Neural cell (in vitro differentiated cells): ENCODE results near the gene GNAS-AS1.

Source experiments
- EP300 ChIP-seq: fragments of 450-650 bp; conservative IDR thresholded peaks from 2 replicates; pipeline ENCODE4 v1.6.1; 2014; ENCODE audit warnings: antibody characterized with exemption, mild to moderate bottlenecking, moderate library complexity; ENCODE audit not compliant: poor library complexity, severe bottlenecking
- EZH2 ChIP-seq: fragments of 200-600, 300-800 bp; shearing (Covaris generic), sonication (generic); IDR thresholded peaks from 2 replicates; pipeline ENCODE4 v1.6.1; 2014; ENCODE audit warnings: antibody characterized with exemption, low read length, borderline replicate concordance, mild to moderate bottlenecking; ENCODE audit not compliant: insufficient read depth, poor library complexity, severe bottlenecking
- MXI1 ChIP-seq: fragments of 450-650 bp; conservative IDR thresholded peaks from 2 replicates; pipeline ENCODE4 v1.6.1; 2014; ENCODE audit warnings: antibody characterized with exemption, mild to moderate bottlenecking; ENCODE audit not compliant: poor library complexity, severe bottlenecking
- POLR2AphosphoS5 ChIP-seq: IDR thresholded peaks from 2 replicates; pipeline ENCODE4 v1.6.1; 2012
- RAD21 ChIP-seq: fragments of 450-650 bp; conservative IDR thresholded peaks from 2 replicates; pipeline ENCODE4 v1.6.1; 2014; ENCODE audit warnings: antibody characterized with exemption, mild to moderate bottlenecking, moderate library complexity
- SMC3 ChIP-seq: fragments of 450-650 bp; conservative IDR thresholded peaks from 2 replicates; pipeline ENCODE4 v1.6.1; 2014; ENCODE audit warnings: antibody characterized with exemption, mild to moderate bottlenecking, moderate library complexity; ENCODE audit not compliant: poor library complexity
- TAF1 ChIP-seq: IDR thresholded peaks from 2 replicates; pipeline ENCODE4 v1.6.1; 2012; ENCODE audit warnings: low read depth
- TF ChIP-seq, protein P1 (sequence below): fragments of 450-650 bp; IDR thresholded peaks from 2 replicates; pipeline ENCODE4 v1.5.1; 2014; ENCODE audit warnings: antibody characterized with exemption, mild to moderate bottlenecking, moderate library complexity; ENCODE audit not compliant: poor library complexity, severe bottlenecking
- TF ChIP-seq, protein P2 (sequence below): IDR thresholded peaks from 2 replicates; pipeline ENCODE4 v1.6.1; 2012; ENCODE audit warnings: borderline replicate concordance

DNA sequence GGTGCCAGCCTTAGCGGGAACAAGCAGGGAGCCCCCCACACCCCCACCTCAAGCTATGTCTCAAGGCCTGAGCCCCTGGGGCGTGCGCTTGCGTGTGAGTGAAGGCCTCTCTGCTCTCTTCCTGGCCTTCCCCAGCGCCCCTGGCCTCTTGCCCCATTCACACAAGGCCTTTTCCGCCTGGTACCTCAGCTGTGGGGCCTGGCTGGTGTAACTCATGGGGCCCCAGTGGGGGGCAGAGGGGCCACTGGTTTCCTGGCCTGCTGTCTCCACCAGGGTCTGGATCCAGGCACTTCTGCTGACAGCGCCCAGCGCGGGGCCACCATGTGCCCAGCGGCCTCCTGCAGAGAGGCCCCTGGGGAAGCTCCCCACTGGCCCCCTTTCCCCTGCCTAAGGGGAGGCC is 34.7 kb downstream of the GNAS-AS1 start:
- TF ChIP-seq, protein P1, sequence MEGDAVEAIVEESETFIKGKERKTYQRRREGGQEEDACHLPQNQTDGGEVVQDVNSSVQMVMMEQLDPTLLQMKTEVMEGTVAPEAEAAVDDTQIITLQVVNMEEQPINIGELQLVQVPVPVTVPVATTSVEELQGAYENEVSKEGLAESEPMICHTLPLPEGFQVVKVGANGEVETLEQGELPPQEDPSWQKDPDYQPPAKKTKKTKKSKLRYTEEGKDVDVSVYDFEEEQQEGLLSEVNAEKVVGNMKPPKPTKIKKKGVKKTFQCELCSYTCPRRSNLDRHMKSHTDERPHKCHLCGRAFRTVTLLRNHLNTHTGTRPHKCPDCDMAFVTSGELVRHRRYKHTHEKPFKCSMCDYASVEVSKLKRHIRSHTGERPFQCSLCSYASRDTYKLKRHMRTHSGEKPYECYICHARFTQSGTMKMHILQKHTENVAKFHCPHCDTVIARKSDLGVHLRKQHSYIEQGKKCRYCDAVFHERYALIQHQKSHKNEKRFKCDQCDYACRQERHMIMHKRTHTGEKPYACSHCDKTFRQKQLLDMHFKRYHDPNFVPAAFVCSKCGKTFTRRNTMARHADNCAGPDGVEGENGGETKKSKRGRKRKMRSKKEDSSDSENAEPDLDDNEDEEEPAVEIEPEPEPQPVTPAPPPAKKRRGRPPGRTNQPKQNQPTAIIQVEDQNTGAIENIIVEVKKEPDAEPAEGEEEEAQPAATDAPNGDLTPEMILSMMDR: no peak
- TF ChIP-seq TAF1 (no peak), RAD21 (no peak), POLR2AphosphoS5 (no peak), EZH2 (no peak), EP300 (no peak), MXI1 (no peak), SMC3 (no peak)
- TF ChIP-seq, protein P2, sequence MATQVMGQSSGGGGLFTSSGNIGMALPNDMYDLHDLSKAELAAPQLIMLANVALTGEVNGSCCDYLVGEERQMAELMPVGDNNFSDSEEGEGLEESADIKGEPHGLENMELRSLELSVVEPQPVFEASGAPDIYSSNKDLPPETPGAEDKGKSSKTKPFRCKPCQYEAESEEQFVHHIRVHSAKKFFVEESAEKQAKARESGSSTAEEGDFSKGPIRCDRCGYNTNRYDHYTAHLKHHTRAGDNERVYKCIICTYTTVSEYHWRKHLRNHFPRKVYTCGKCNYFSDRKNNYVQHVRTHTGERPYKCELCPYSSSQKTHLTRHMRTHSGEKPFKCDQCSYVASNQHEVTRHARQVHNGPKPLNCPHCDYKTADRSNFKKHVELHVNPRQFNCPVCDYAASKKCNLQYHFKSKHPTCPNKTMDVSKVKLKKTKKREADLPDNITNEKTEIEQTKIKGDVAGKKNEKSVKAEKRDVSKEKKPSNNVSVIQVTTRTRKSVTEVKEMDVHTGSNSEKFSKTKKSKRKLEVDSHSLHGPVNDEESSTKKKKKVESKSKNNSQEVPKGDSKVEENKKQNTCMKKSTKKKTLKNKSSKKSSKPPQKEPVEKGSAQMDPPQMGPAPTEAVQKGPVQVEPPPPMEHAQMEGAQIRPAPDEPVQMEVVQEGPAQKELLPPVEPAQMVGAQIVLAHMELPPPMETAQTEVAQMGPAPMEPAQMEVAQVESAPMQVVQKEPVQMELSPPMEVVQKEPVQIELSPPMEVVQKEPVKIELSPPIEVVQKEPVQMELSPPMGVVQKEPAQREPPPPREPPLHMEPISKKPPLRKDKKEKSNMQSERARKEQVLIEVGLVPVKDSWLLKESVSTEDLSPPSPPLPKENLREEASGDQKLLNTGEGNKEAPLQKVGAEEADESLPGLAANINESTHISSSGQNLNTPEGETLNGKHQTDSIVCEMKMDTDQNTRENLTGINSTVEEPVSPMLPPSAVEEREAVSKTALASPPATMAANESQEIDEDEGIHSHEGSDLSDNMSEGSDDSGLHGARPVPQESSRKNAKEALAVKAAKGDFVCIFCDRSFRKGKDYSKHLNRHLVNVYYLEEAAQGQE: no peak
